HCT116 (cell line): ENCODE measurements around the gene CIAO2B. TPM values are rescaled to one million over a fixed set of nuclear protein-coding genes. Genes with fewer than 3 reads are reported as not detected.
"Not testable (repeated sequence)": the region's sequence is repeated elsewhere in the genome, so short reads cannot be mapped to it uniquely, and the experiment has no call there.

Experiments used
- ATAC-seq: fragments of 200-7000 bp; cut with Tn5 transposase; 2 replicates; pipeline ENCODE4 v1.9.1; 2020; ENCODE audit warnings: mild to moderate bottlenecking, moderate library complexity
- BruUV-seq: library from RNA; stranded (reverse); fragments of 400-500 nt; replicated peaks from 2 replicates; lab custom pipeline; 2021; lab: Mats Ljungman, UMichigan
- CTCF ChIA-PET: fragments of 300-600 bp; sonication (Branson Sonifier 250); formaldehyde crosslinking; loops from one replicate; lab custom pipeline; 2021; ENCODE audit warnings: antibody characterized with exemption; lab: Charles Lee
- POLR2A ChIA-PET: fragments of 300-600, 350-600 bp; sonication (Branson Sonifier 250); formaldehyde crosslinking; loops from one replicate; lab custom pipeline; 2021; ENCODE audit warnings: antibody characterized with exemption; lab: Charles Lee
- RAD21 ChIA-PET, 2 experiments: fragments of 300-600 bp; sonication (Branson Sonifier 250); formaldehyde crosslinking; loops; one replicate each; lab custom pipeline; 2023; ENCODE audit warnings: low total read pairs in 2 of 2; ENCODE audit not compliant: uncharacterized antibody in 2 of 2, unreplicated experiment in 2 of 2, low non-redundant PET in 1 of 2; lab: Charles Lee
- DNase-seq: peaks from one replicate; pipeline ENCODE4 v3.0.0-alpha.2; 2010; ENCODE audit warnings: low read depth, low spot score
- H2AFZ ChIP-seq: fragments of 200-600 bp; shearing (Covaris generic), sonication (generic); 2 replicates; pipeline ENCODE4 v1.6.1; 2017; ENCODE audit warnings: low read depth, mixed run types, mixed read lengths, antibody characterized with exemption, low read length; ENCODE audit not compliant: poor library complexity, severe bottlenecking
- H3K27ac ChIP-seq: 2 replicates; pipeline ENCODE4 v1.5.1; 2012; ENCODE audit warnings: low read depth, low read length
- H3K27me3 ChIP-seq: fragments of 200-600 bp; sonication (generic); 2 replicates; pipeline ENCODE4 v1.6.1; 2016; ENCODE audit warnings: mixed run types, low read length, mixed read lengths; ENCODE audit not compliant: insufficient read depth
- H3K36me3 ChIP-seq, 2 experiments: fragments of 200-500 bp in 1 of 2; fragments of 200-600 bp in 1 of 2; sonication (Bioruptor generic) in 1 of 2; sonication (generic) in 1 of 2; 2 replicates each; pipeline versions ENCODE4 v1.5.1 to v1.6.1; 2014 to 2016; ENCODE audit warnings: low read length in 2 of 2, inconsistent platforms in 1 of 2, mixed read lengths in 1 of 2, mixed run types in 1 of 2; ENCODE audit not compliant: insufficient read depth in 2 of 2, control insufficient read depth in 1 of 2
- H3K4me1 ChIP-seq, 2 experiments: fragments of 200-600 bp in 1 of 2; sonication (generic) in 1 of 2; 2 replicates each; pipeline versions ENCODE4 v1.5.1 to v1.6.1; 2012 to 2017; ENCODE audit warnings: low read length in 2 of 2, inconsistent platforms in 1 of 2, mild to moderate bottlenecking in 1 of 2, mixed read lengths in 1 of 2, mixed run types in 1 of 2, moderate library complexity in 1 of 2; ENCODE audit not compliant: insufficient read depth in 2 of 2, control insufficient read depth in 1 of 2
- H3K4me2 ChIP-seq: fragments of 200-600 bp; sonication (generic); 2 replicates; pipeline ENCODE4 v1.6.1; 2017; ENCODE audit warnings: mixed run types, low read length, mixed read lengths
- H3K4me3 ChIP-seq, 2 experiments: fragments of 200-600 bp in 1 of 2; sonication (generic) in 1 of 2; replicated peaks in 1 of 2; 2 replicates each; pipeline ENCODE4 v1.5.1; 2011 to 2016; ENCODE audit warnings: low read length in 2 of 2, control low read depth in 1 of 2, low read depth in 1 of 2, mild to moderate bottlenecking in 1 of 2, mixed read lengths in 1 of 2, mixed run types in 1 of 2
- H3K79me2 ChIP-seq: fragments of 200-600 bp; sonication (generic); 2 replicates; pipeline ENCODE4 v1.6.1; 2017; ENCODE audit warnings: mild to moderate bottlenecking, mixed run types, low read length, moderate library complexity, mixed read lengths; ENCODE audit not compliant: insufficient read depth
- H3K9ac ChIP-seq: fragments of 200-600 bp; sonication (generic); 2 replicates; pipeline ENCODE4 v1.6.1; 2016; ENCODE audit warnings: low read length, mixed read lengths
- H3K9me2 ChIP-seq: fragments of 200-600 bp; sonication (generic), shearing (Covaris generic); 2 replicates; pipeline ENCODE4 v1.6.1; 2017; ENCODE audit warnings: mixed run types, mild to moderate bottlenecking, moderate library complexity; ENCODE audit not compliant: insufficient read depth
- H3K9me3 ChIP-seq, 2 experiments: fragments of 200-500 bp in 1 of 2; fragments of 200-600 bp in 1 of 2; sonication (Bioruptor generic) in 1 of 2; sonication (generic) in 1 of 2; 2 replicates each; pipeline ENCODE4 v1.6.1; 2014 to 2017; ENCODE audit warnings: low read length in 2 of 2, mixed read lengths in 2 of 2, inconsistent platforms in 1 of 2, low read depth in 1 of 2, mild to moderate bottlenecking in 1 of 2, mixed run types in 1 of 2, moderate library complexity in 1 of 2; ENCODE audit not compliant: control insufficient read depth in 1 of 2, insufficient read depth in 1 of 2
- H4K20me1 ChIP-seq: fragments of 200-600 bp; sonication (generic), shearing (Covaris generic); 2 replicates; pipeline ENCODE4 v1.6.1; 2017; ENCODE audit warnings: mixed run types, mild to moderate bottlenecking, moderate library complexity; ENCODE audit not compliant: insufficient read depth
- CEBPB ChIP-seq: IDR thresholded peaks from 2 replicates; pipeline ENCODE4 v1.6.1; 2012; ENCODE audit warnings: low read depth
- EGR1 ChIP-seq: IDR thresholded peaks from 2 replicates; pipeline ENCODE4 v1.6.1; 2012; ENCODE audit warnings: low read depth
- JUND ChIP-seq: IDR thresholded peaks from 2 replicates; pipeline ENCODE4 v1.6.1; 2012
- RAD21 ChIP-seq: IDR thresholded peaks from 2 replicates; pipeline ENCODE4 v1.6.1; 2012; ENCODE audit warnings: low read depth, mild to moderate bottlenecking
- TCF7L2 ChIP-seq: IDR thresholded peaks from 2 replicates; pipeline ENCODE4 v1.7.0; 2011; ENCODE audit warnings: borderline replicate concordance, inconsistent platforms; ENCODE audit not compliant: insufficient read depth, insufficient read length; ENCODE audit errors: extremely low read depth
- YY1 ChIP-seq: IDR thresholded peaks from 2 replicates; pipeline ENCODE4 v1.6.1; 2011; ENCODE audit warnings: low read length, low read depth, moderate library complexity, mild to moderate bottlenecking; ENCODE audit not compliant: insufficient replicate concordance; ENCODE audit errors: extremely low read depth
- ZNF274 ChIP-seq: fragments of 200-500 bp; sonication (Bioruptor generic); IDR thresholded peaks from 2 replicates; pipeline ENCODE4 v1.6.1; 2014; ENCODE audit warnings: mild to moderate bottlenecking, low read depth, low read length, inconsistent platforms
- intact Hi-C: fragments of 100-400 bp; cut with micrococcal nuclease; formaldehyde crosslinking; loops from 2 replicates; pipeline ENCODE4 v1.10.0; 2022
- total RNA-seq: library from RNA; stranded (reverse); gene quantifications from one replicate; pipeline ENCODE4 v1.2.1, GENCODE V29; 2021; ENCODE audit not compliant: unreplicated experiment
- TF ChIP-seq, protein P1 (sequence below): IDR thresholded peaks from 2 replicates; pipeline ENCODE4 v1.6.1; 2012

Gene CIAO2B
- total RNA-seq, 1 experiment from 2014 or later = 113 TPM

DNA sequence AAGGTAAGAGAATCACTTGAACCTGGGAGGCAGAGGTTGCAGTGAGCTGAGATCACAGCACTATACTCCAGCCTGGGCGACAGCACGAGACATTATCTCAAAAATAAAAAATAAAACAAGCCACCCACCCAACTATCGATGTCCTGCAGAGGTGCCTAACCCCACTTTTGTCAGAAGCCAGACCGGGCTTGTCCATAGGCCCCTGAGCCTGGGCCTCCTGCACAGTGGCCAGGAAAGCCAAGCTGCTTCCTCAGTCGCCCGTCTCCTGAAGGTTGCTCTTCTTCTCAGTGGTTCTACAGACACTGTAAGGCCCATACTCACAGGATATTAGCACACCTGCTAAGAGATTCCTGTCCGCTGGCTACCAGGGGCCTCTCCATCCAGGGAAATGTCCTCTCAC, 12.3 kb upstream of the CIAO2B start:
- Histone ChIP-seq H3K9ac (no peak overlapping the region), H3K27ac (no peak overlapping the region), H4K20me1 (no peaks in the 10 kb centered on the region), H3K9me2 (no peaks in the 10 kb centered on the region), H2AFZ (no peak overlapping the region), H3K36me3 (peaks cover 2 to 5% of the 10 kb centered on the region in 2 experiments; a peak in 3 of 4 replicates), H3K4me2 (no peak overlapping the region), H3K27me3 (no peaks in the 10 kb centered on the region), H3K79me2 (no peaks in the 10 kb centered on the region), H3K4me1 (peaks cover 0 to 9% of the 10 kb centered on the region in 2 experiments; a peak in 2 of 4 replicates), H3K4me3 (no peak overlapping the region), H3K9me3 (peaks cover 0 to 6% of the 10 kb centered on the region in 2 experiments; a peak in 1 of 4 replicates)
- ATAC-seq (no peak), DNase-seq (no peak)
- POLR2A ChIA-PET = no interaction called here
- intact Hi-C loops = no loop called here
- RAD21 ChIA-PET = no interaction called here
- no TSS peak for BruUV-seq
- CTCF ChIA-PET = interaction anchor here (0.7 to 1.1 kb wide), 2 partner anchors 14 to 51 kb away, joined by 3 read pairs; partner anchors contain the start of gene CES3
- TF ChIP-seq TCF7L2 = no peak
- TF ChIP-seq YY1 = no peak
- TF ChIP-seq EGR1 = no peak
- no peak for TF ChIP-seq RAD21
- no peak for TF ChIP-seq ZNF274

DNA sequence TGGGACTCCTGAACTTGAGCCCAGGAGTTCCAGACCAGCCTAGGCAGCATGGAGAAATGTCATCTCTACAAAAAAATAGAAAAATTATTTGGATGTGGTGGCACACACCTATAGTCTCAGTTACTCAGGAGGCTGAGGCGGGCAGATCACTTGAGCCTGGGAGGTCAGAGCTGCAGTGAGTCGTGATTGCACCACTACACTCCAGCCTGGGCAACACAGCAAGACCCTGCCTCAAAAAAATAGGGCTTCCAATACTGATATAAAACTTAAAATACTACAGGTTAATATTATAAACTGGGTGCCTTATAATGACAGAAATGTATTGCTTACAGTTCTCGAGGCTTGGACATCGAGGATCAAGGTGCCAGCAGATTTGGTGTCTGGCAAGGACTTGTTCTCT, 11.7 kb upstream of the CIAO2B start:
- no peak overlapping the region for H3K9ac ChIP-seq
- intact Hi-C loops = no loop called here
- CTCF ChIA-PET = interaction anchor here (0.7 to 1.1 kb wide), 2 partner anchors 15 to 50 kb away, joined by 3 read pairs; partner anchors contain the start of gene CES3
- H2AFZ ChIP-seq = no peak overlapping the region
- H3K27ac ChIP-seq = no peak overlapping the region
- TF ChIP-seq, protein P1, sequence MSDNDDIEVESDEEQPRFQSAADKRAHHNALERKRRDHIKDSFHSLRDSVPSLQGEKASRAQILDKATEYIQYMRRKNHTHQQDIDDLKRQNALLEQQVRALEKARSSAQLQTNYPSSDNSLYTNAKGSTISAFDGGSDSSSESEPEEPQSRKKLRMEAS = no peak
- no peak for TF ChIP-seq CEBPB
- TF ChIP-seq JUND = no peak
- no peaks in the 10 kb centered on the region for H3K27me3 ChIP-seq
- BruUV-seq = no TSS peak
- H4K20me1 ChIP-seq = no peaks in the 10 kb centered on the region
- no peak overlapping the region for H3K4me3 ChIP-seq
- peaks cover 0 to under 1% of the 10 kb centered on the region in 2 experiments; a peak in 1 of 4 replicates for H3K9me3 ChIP-seq
- peaks cover 0 to 6% of the 10 kb centered on the region in 2 experiments; a peak in 2 of 4 replicates for H3K4me1 ChIP-seq
- DNase-seq (no peak), ATAC-seq (no peak)
- POLR2A ChIA-PET = no interaction called here
- H3K9me2 ChIP-seq = no peaks in the 10 kb centered on the region
- H3K79me2 ChIP-seq = no peaks in the 10 kb centered on the region
- RAD21 ChIA-PET = no interaction called here
- H3K36me3 ChIP-seq = peaks cover 8 to 10% of the 10 kb centered on the region in 2 experiments; a peak in 3 of 4 replicates
- no peak overlapping the region for H3K4me2 ChIP-seq

DNA sequence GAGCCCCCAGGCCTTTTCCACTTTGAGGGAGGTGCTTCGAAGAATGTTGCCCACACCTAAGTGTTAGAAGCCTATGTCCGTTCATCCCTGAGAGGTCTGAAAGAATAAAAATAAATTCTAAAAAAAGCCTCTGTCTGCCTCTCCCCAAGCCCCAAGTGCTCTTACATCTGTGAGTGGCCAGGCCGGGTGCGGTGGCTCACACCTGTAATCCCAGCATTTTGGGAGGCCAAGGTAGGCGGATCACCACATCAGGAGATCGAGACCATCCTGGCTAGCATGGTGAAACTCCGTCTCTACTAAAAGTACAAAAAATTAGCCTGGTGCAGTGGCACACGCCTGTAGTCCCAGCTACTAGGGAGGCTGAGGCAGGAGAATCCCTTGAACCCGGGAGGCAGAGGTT, 10.8 kb upstream of the CIAO2B start:
- H3K9me2 ChIP-seq, H3K4me1 ChIP-seq, H3K9ac ChIP-seq, CTCF ChIA-PET, ATAC-seq, H4K20me1 ChIP-seq, intact Hi-C loops, H3K27ac ChIP-seq, BruUV-seq, H2AFZ ChIP-seq, POLR2A ChIA-PET, H3K27me3 ChIP-seq, H3K9me3 ChIP-seq, DNase-seq, H3K4me2 ChIP-seq, H3K79me2 ChIP-seq, RAD21 ChIA-PET, H3K4me3 ChIP-seq: not testable (repeated sequence)
- peaks cover 13 to 20% of the 10 kb centered on the region in 2 experiments; a peak in 3 of 4 replicates for H3K36me3 ChIP-seq
